Measurements from ENCODE around the gene SH3BP4. TPM values are rescaled to one million over a fixed set of nuclear protein-coding genes. Genes with fewer than 3 reads are reported as not detected.

SH3BP4 gene
- total and polyA plus RNA-seq, 10 of the 15 experiments (the other 5 are each of a cell fraction or from before 2014, with no cell fraction given) = 0.03 to 0.36 TPM; not detected in 8

GRCh38 chr2:235027558-235028214 lies 75.9 kb downstream of the SH3BP4 start:
- Histone ChIP-seq H4K20me1 (ENCODE audit: control insufficient read depth, insufficient read depth) (no peaks in the 10 kb centered on the region), H3K4me1 (ENCODE audit: control insufficient read depth, insufficient read depth, low read length) (no peaks in the 10 kb centered on the region), H3K79me2 (ENCODE audit: control insufficient read depth, insufficient read depth, low read length) (no peaks in the 10 kb centered on the region), H2AFZ (ENCODE audit: control insufficient read depth, low read depth, low read length) (no peak overlapping the region), H3K9ac (ENCODE audit: control insufficient read depth, insufficient read depth, low read length) (no peak overlapping the region), H3K27ac (ENCODE audit: control insufficient read depth, insufficient read depth) (no peak overlapping the region), H3K27me3 (replicated peaks in 1 of 2; ENCODE audit: control insufficient read depth in 2 of 2, insufficient read depth in 2 of 2, low read length in 1 of 2) (peaks cover 0 to 3% of the 10 kb centered on the region in 2 experiments; a peak in 1 of 4 replicates), H3K9me3 (replicated peaks; ENCODE audit: control insufficient read depth, insufficient read depth, low read length) (no peaks in the 10 kb centered on the region), H3K4me2 (ENCODE audit: control insufficient read depth, insufficient read depth) (no peak overlapping the region), H3K4me3 (no peak overlapping the region), H3K36me3 (ENCODE audit: control insufficient read depth in 2 of 2, insufficient read depth in 2 of 2, low read length in 1 of 2) (no peaks in the 10 kb centered on the region)
- no peak for ATAC-seq
- CTCF ChIA-PET = no interaction called here
- RAD21 ChIA-PET (ENCODE audit: unreplicated experiment) = no interaction called here
- SMC1A ChIA-PET (ENCODE audit: uncharacterized antibody, unreplicated experiment) = no interaction called here
- FAIRE-seq = no peak
- WGBS (ENCODE audit: insufficient coverage, insufficient replicate concordance, low lambda C conversion rate, missing lambda C conversion rate) = 65% methylated on average over 21 of the region's 21 CpGs
- intact Hi-C loops (cut with micrococcal nuclease; ENCODE audit: unreplicated experiment) = no loop called here
- POLR2A ChIA-PET = no interaction called here
- BruUV-seq (replicated peaks) = no TSS peak
- DNase-seq (ENCODE audit: low read depth, low spot score) = no peak
- TF ChIP-seq EP300 (IDR thresholded peaks at IDR 0.05; ENCODE audit: borderline replicate concordance in 1 of 2, control insufficient read depth in 1 of 2, low read depth in 2 of 2, low read length in 2 of 2) (no peak), TCF3 (IDR thresholded peaks at IDR 0.05; ENCODE audit: borderline replicate concordance, insufficient read depth, low read depth, low read length) (no peak), SPI1 (IDR thresholded peaks at IDR 0.05; ENCODE audit: borderline replicate concordance, insufficient read depth, low read depth, low read length) (no peak)
- in situ Hi-C loops (cut with MboI) = no loop called here

- no peaks in the 10 kb centered on the region for H3K79me2 ChIP-seq (ENCODE audit: control insufficient read depth, insufficient read depth, low read length)
- no peaks in the 10 kb centered on the region for H4K20me1 ChIP-seq (ENCODE audit: control insufficient read depth, insufficient read depth)
- no peak overlapping the region for H3K27ac ChIP-seq (ENCODE audit: control insufficient read depth, insufficient read depth)
- H3K4me3 ChIP-seq = no peak overlapping the region
- intact Hi-C loops (cut with micrococcal nuclease; ENCODE audit: unreplicated experiment) (no loop called here), in situ Hi-C loops (cut with MboI) (no loop called here)
- POLR2A ChIA-PET = no interaction called here
- no peak overlapping the region for H3K9ac ChIP-seq (ENCODE audit: control insufficient read depth, insufficient read depth, low read length)
- BruUV-seq (replicated peaks) = no TSS peak
- H3K27me3 ChIP-seq (replicated peaks in 1 of 2; ENCODE audit: control insufficient read depth in 2 of 2, insufficient read depth in 2 of 2, low read length in 1 of 2) = peaks cover 0 to 3% of the 10 kb centered on the region in 2 experiments; a peak in 1 of 4 replicates
- H3K4me1 ChIP-seq (ENCODE audit: control insufficient read depth, insufficient read depth, low read length) = no peaks in the 10 kb centered on the region
- H2AFZ ChIP-seq (ENCODE audit: control insufficient read depth, low read depth, low read length) = no peak overlapping the region
- SMC1A ChIA-PET (ENCODE audit: uncharacterized antibody, unreplicated experiment) = no interaction called here
- RAD21 ChIA-PET (ENCODE audit: unreplicated experiment) = no interaction called here
- no peak overlapping the region for H3K4me2 ChIP-seq (ENCODE audit: control insufficient read depth, insufficient read depth)
- CTCF ChIA-PET = no interaction called here
- FAIRE-seq (no peak), DNase-seq (ENCODE audit: low read depth, low spot score) (no peak), ATAC-seq (no peak)
- H3K36me3 ChIP-seq (ENCODE audit: control insufficient read depth in 2 of 2, insufficient read depth in 2 of 2, low read length in 1 of 2) = no peaks in the 10 kb centered on the region
- TF ChIP-seq PML (IDR thresholded peaks at IDR 0.05; ENCODE audit: low read length) (no peak), MAX (IDR thresholded peaks at IDR 0.05; ENCODE audit: low read depth, low read length) (no peak), CREB1 (IDR thresholded peaks at IDR 0.05; ENCODE audit: low read depth) (no peak), FOXM1 (IDR thresholded peaks at IDR 0.05; ENCODE audit: low read depth, low read length) (no peak), LARP7 (IDR thresholded peaks at IDR 0.05) (no peak), HDAC6 (IDR thresholded peaks at IDR 0.05; ENCODE audit: unreplicated experiment) (no peak), RUNX3 (IDR thresholded peaks at IDR 0.05; ENCODE audit: low read length) (no peak), ATF7 (IDR thresholded peaks at IDR 0.05; ENCODE audit: low read depth) (no peak), NR2C2 (IDR thresholded peaks at IDR 0.05; ENCODE audit: borderline replicate concordance, control insufficient read depth, insufficient read length, low read depth) (no peak), CHD4 (IDR thresholded peaks at IDR 0.05) (no peak), ETV6 (conservative IDR thresholded peaks at IDR 0.05 in 1 of 2, IDR thresholded peaks at IDR 0.05 in 1 of 2; ENCODE audit: borderline replicate concordance in 1 of 2, low read depth in 1 of 2) (no peak), KDM1A (IDR thresholded peaks at IDR 0.05; ENCODE audit: borderline replicate concordance) (no peak)
- WGBS (ENCODE audit: insufficient coverage, insufficient replicate concordance, low lambda C conversion rate, missing lambda C conversion rate) = 20% methylated on average over 4 of the region's 4 CpGs
- no peaks in the 10 kb centered on the region for H3K9me3 ChIP-seq (replicated peaks; ENCODE audit: control insufficient read depth, insufficient read depth, low read length)
These were observed 76.8 kb downstream of the SH3BP4 start for GRCh38 chr2:235028646-235029045.

All from GM12878 (cell line).